HTR-8/SVneo (cell line): ENCODE results near the gene PSMD14.

Source experiments
- DNase-seq: peaks from one replicate; pipeline ENCODE4 v3.0.0; 2011; ENCODE audit warnings: low spot score, mixed read lengths; ENCODE audit not compliant: insufficient read length
- FAIRE-seq: peaks from 2 replicates; lab custom pipeline; 2011; peaks lifted over from hg19 to GRCh38; lab: Jason Lieb, UNC

Gene PSMD14

GRCh38 chr2:161416708-161417437 lies 108.6 kb downstream of the PSMD14 start:
- FAIRE-seq: no peak

GRCh38 chr2:161417438-161418274 lies 109.4 kb downstream of the PSMD14 start:
- FAIRE-seq (no peak), DNase-seq (no peak)

More at GRCh38 chr2:161416708-161417437, 108.6 kb downstream of the PSMD14 start:
- no peak for DNase-seq

DNA sequence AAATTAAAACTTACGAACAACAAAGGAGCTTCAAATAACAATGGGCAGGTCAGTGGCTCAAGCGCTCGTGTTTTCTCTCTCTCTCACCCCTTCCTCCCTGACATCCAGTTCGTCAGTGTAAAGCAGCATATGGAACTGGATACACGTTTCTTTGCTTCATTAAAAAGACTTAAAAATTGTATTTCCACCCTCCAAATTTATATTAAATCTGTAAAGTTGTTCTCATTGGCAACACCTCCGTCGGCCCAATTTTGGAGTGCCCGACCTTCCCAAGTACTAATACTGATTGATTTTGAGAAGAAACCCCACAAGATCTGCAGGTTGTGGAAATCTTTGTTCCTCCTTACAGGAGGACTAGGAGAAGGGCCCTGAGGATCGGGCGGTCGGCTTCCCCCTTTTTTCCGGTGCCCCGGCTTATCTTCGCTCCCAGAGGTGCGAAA lies 110.1 kb downstream of the PSMD14 start:
- DNase-seq: no peak

GRCh38 chr2:161418715-161419637 lies 110.8 kb downstream of the PSMD14 start:
- FAIRE-seq (no peak), DNase-seq (no peak)

More for the DNA sequence above, 110.1 kb downstream of the PSMD14 start:
- no peak for FAIRE-seq

- DNase-seq (no peak), FAIRE-seq (no peak)
These were observed 111.5 kb downstream of the PSMD14 start for GRCh38 chr2:161419638-161420190.

GRCh38 chr2:161420406-161421074 lies 112.3 kb downstream of the PSMD14 start:
- no peak for FAIRE-seq
- DNase-seq: no peak

DNA sequence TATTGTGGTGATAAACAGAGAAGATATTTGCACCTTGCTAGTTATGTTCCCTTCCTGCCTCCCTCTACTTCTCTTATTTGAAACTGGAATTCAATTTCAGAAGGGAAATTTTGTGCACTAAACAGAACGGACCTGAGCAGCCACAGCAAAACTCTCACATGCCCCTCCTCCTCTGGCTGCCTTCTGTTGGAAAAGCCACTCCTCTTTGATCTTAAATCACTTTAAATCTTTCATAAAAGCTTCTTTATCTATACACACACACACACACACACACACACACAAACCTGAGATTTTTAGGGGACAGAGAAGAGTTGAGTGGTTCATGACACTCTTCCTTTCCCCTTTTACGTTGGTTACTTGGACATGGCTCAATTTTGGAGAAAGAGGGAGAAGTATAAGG lies 113.5 kb downstream of the PSMD14 start:
- no peak for DNase-seq
- FAIRE-seq: no peak

GRCh38 chr2:161422816-161423403 lies 114.7 kb downstream of the PSMD14 start:
- FAIRE-seq: no peak
- no peak for DNase-seq

DNA sequence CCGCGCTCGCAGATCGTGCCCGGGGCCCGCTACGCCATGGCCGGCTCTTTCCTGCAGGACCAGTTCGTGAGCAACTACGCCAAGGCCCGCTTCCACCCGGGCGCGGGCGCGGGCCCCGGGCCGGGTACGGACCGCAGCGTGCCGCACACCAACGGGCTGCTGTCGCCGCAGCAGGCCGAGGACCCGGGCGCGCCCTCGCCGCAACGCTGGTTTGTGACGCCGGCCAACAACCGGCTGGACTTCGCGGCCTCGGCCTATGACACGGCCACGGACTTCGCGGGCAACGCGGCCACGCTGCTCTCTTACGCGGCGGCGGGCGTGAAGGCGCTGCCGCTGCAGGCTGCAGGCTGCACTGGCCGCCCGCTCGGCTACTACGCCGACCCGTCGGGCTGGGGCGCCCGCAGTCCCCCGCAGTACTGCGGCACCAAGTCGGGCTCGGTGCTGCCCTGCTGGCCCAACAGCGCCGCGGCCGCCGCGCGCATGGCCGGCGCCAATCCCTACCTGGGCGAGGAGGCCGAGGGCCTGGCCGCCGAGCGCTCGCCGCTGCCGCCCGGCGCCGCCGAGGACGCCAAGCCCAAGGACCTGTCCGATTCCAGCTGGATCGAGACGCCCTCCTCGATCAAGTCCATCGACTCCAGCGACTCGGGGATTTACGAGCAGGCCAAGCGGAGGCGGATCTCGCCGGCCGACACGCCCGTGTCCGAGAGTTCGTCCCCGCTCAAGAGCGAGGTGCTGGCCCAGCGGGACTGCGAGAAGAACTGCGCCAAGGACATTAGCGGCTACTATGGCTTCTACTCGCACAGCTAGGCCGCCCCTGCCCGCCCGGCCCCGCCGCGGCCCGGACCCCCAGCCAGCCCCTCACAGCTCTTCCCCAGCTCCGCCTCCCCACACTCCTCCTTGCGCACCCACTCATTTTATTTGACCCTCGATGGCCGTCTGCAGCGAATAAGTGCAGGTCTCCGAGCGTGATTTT lies 115.5 kb downstream of the PSMD14 start:
- DNase-seq (no peak), FAIRE-seq (no peak)

DNA sequence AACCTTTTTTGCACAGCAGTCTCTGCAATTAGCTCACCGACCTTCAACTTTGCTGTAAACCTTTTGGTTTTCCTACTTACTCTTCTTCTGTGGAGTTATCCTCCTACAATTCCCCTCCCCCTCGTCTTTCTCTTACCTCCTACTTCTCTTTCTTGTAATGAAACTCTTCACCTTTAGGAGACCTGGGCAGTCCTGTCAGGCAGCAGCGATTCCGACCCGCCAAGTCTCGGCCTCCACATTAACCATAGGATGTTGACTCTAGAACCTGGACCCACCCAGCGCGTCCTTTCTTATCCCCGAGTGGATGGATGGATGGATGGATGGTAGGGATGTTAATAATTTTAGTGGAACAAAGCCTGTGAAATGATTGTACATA lies 116.2 kb downstream of the PSMD14 start:
- no peak for FAIRE-seq
- no peak for DNase-seq

DNA sequence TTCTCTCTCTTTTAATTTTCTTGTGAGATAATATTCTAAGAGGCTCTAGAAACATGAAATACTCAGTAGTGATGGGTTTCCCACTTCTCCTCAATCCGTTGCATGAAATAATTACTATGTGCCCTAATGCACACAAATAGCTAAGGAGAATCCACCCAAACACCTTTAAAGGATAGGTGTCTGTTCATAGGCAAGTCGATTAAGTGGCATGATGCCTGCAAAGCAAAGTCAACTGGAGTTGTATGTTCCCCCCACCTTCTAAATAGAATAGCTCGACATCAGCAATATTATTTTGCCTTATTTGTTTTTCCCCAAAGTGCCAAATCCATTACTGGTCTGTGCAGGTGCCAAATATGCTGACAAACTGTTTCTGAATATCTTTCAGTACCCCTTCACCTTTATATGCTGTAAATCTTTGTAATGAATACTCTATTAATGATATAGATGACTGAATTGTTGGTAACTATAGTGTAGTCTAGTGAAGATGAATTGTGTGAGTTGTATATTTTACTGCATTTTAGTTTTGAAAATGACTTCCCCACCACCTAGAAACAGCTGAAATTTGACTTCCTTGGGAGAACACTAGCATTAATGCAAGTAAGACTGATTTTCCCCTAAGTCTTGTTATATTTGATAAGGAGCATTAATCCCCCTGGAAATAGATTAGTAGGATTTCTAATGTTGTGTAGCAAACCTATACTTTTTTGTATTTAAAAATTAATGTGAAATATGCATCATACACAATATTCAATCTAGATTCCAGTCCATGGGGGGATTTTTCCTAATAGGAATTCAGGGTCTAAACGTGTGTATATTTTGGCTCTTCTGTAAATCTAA lies 116.9 kb downstream of the PSMD14 start:
- FAIRE-seq (no peak), DNase-seq (no peak)

DNA sequence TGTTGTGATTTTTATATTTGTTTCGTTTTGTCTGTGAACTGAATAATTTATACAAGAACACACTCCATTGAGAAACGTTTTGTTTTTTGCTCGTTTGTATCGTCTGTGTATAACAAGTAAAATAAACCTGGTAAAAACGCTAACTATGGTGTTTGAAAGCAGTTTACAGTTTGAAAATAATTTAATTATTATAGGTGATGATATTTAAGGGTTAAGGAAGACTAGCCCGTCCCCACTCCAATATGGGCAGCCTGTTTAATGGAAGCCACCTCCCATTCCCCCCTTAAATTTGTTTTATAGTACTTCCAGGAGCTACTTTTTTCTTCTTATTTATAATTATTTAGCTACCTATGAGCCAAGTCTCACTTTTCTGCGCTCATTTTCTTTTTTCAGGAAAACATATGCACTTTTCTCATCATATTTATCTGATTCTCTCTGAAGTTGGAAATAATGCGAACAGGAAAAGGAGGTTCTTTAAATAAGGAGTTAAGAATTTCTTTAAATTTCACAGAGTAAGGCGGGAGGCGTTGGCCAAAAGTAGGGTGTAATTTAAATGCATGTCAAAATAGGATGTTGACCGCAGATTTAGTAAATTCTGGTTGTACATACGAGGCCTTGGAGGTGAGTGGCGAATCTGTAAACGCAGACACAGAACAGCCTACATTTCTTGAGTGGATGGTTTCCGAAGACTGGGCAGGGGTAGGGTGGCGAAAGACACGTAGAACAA lies 117.7 kb downstream of the PSMD14 start:
- no peak for FAIRE-seq

GRCh38 chr2:161426455-161426921 lies 118.3 kb downstream of the PSMD14 start:
- DNase-seq (no peak), FAIRE-seq (no peak)

More for the DNA sequence above, 117.7 kb downstream of the PSMD14 start:
- DNase-seq: no peak

- DNase-seq (no peak), FAIRE-seq (no peak)
These were observed 118.9 kb downstream of the PSMD14 start for GRCh38 chr2:161426922-161427663.

- FAIRE-seq: no peak
- DNase-seq: no peak
These were observed 119.7 kb downstream of the PSMD14 start for GRCh38 chr2:161427664-161428587.
